PFSK-1 (cell line): ENCODE measurements around the gene HLX.

Experiments
- FOXP2 ChIP-seq: optimal IDR thresholded peaks from 2 replicates; pipeline ENCODE3; 2011; ENCODE audit warnings: borderline replicate concordance, control low read depth, inconsistent platforms; ENCODE audit not compliant: insufficient read depth; ENCODE audit errors: extremely low read length, extremely low read depth
- POLR2AphosphoS5 ChIP-seq: IDR thresholded peaks from 2 replicates; pipeline ENCODE4 v1.6.1; 2012; ENCODE audit warnings: low read depth, mild to moderate bottlenecking, control low read depth, low read length, moderate library complexity
- SIN3A ChIP-seq: IDR thresholded peaks from 2 replicates; pipeline ENCODE4 v1.6.1; 2012; ENCODE audit warnings: mild to moderate bottlenecking, low read length, moderate library complexity, borderline replicate concordance; ENCODE audit not compliant: insufficient read depth
- TAF1 ChIP-seq: IDR thresholded peaks from 2 replicates; pipeline ENCODE4 v1.6.1; 2012; ENCODE audit warnings: low read length, control low read depth, borderline replicate concordance; ENCODE audit not compliant: insufficient read depth
- TF ChIP-seq, protein P1 (sequence below), 2 experiments: IDR thresholded peaks; 2 replicates each; pipeline versions ENCODE4 v1.6.1 to v1.8.0; 2011 to 2012; ENCODE audit warnings: low read depth in 2 of 2, low read length in 2 of 2, control low read depth in 1 of 2, inconsistent platforms in 1 of 2, mild to moderate bottlenecking in 1 of 2, moderate library complexity in 1 of 2; ENCODE audit not compliant: insufficient read depth in 1 of 2

The HLX gene

GRCh38 chr1:220873868-220874655, 5.2 kb upstream of the HLX start:
- TF ChIP-seq, protein P1, sequence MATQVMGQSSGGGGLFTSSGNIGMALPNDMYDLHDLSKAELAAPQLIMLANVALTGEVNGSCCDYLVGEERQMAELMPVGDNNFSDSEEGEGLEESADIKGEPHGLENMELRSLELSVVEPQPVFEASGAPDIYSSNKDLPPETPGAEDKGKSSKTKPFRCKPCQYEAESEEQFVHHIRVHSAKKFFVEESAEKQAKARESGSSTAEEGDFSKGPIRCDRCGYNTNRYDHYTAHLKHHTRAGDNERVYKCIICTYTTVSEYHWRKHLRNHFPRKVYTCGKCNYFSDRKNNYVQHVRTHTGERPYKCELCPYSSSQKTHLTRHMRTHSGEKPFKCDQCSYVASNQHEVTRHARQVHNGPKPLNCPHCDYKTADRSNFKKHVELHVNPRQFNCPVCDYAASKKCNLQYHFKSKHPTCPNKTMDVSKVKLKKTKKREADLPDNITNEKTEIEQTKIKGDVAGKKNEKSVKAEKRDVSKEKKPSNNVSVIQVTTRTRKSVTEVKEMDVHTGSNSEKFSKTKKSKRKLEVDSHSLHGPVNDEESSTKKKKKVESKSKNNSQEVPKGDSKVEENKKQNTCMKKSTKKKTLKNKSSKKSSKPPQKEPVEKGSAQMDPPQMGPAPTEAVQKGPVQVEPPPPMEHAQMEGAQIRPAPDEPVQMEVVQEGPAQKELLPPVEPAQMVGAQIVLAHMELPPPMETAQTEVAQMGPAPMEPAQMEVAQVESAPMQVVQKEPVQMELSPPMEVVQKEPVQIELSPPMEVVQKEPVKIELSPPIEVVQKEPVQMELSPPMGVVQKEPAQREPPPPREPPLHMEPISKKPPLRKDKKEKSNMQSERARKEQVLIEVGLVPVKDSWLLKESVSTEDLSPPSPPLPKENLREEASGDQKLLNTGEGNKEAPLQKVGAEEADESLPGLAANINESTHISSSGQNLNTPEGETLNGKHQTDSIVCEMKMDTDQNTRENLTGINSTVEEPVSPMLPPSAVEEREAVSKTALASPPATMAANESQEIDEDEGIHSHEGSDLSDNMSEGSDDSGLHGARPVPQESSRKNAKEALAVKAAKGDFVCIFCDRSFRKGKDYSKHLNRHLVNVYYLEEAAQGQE (IDR thresholded peaks at IDR 0.05; ENCODE audit: insufficient read depth in 1 of 2, low read depth in 2 of 2, low read length in 2 of 2), result no peak
- TF ChIP-seq POLR2AphosphoS5 (no peak), SIN3A (no peak), FOXP2 (no peak), TAF1 (no peak)

- TF ChIP-seq FOXP2 (no peak), SIN3A (no peak), TAF1 (no peak), POLR2AphosphoS5 (no peak)
- TF ChIP-seq, protein P1 (IDR thresholded peaks at IDR 0.05; ENCODE audit: insufficient read depth in 1 of 2, low read depth in 2 of 2, low read length in 2 of 2), result no peak
Observed at GRCh38 chr1:220875260-220875659, 4.0 kb upstream of the HLX start.

DNA sequence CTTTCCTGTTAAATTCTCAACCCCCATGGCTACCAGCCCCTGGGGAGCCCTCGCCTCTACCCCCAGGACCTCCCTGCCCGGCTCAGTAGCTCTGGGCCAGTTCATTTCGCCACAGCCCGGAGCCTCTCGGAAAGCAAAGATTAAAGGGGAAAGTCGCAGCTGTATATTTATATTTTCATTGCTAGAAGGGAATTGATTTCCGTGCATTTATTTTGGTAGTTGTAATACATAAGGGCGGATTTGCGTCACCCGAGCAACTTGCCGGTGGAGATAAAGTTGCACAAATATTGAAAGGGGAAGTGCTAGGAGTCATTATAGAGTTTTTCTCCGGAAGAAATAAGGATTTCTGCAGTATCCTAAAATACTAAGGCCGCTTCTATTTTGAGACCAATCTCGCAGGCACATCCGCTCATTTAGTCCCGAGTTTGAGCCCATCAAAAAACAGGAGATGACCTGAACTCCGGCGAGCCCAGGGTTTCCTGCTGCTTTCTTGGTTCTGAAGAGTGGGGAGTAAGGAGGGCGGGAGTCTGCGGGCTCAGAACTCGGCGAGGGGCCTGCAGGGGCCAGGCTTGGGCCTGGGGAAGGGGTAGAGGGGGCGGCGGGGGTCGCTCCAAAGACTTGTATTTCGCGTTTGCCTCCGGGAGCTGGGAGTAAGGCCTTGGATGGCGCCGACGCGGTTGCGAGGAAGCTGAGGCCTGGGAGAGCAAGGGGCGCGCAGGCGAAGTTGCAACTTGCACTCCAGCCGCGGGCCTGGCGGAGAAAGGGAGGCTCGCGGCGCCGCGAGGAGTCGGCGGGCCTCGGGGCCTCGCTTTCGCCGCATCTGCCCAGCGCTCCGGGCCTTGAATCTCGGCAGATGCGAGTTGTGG, 2.5 kb upstream of the HLX start:
- TF ChIP-seq POLR2AphosphoS5 (no peak), TAF1 (no peak), SIN3A (no peak), FOXP2 (no peak)
- TF ChIP-seq, protein P1 (IDR thresholded peaks at IDR 0.05; ENCODE audit: insufficient read depth in 1 of 2, low read depth in 2 of 2, low read length in 2 of 2), result no peak

DNA sequence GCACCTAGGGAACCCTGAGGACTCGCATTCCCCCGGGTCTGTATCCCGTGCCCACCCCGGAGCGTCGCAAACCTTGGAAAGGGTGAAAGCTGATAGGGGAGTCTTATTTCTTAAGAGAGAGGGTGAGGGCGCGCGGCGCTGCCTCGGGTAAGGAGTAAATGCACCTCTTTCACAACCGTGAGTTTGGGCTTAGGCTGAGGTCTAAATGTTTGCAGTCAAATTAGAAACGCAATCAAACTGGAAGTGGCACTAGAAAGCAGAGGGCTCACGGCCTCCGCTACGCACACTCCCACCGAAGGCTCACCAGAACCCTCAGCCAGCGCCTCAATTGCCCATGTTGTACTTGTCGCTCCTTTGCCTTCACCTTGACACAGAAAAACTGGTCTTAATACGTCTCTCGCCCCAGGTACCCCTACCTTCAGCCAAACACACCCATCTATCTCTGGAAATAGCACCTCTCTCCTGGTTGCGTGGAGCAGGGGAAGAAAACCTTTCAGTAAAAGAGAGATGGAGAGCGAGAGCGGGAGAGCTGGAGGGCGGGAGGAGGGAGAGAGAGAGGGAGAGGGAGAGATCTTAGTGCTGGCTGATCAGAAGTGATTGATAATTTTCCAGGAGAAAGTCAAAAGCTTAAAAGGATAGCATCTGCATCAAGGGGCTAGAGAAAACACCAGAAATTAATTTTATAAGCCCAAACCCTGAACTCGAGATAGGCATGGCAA, 1.7 kb upstream of the HLX start:
- TF ChIP-seq POLR2AphosphoS5 (no peak), TAF1 (no peak), SIN3A (no peak), FOXP2 (no peak)
- TF ChIP-seq, protein P1 (IDR thresholded peaks at IDR 0.05; ENCODE audit: insufficient read depth in 1 of 2, low read depth in 2 of 2, low read length in 2 of 2), result no peak
